Fibroblast of pulmonary artery (primary cell): ENCODE results near the gene CHN1.

Experiments
- DNase-seq: peaks from one replicate; pipeline ENCODE4 v3.0.0-alpha.2; 2010; ENCODE audit warnings: low read depth
- H3K4me3 ChIP-seq: replicated peaks from 2 replicates; pipeline ENCODE4 v1.5.1; 2011; ENCODE audit warnings: low read depth, mild to moderate bottlenecking, control low read depth, low read length, moderate library complexity
- TF ChIP-seq, protein P1 (sequence below): IDR thresholded peaks from 2 replicates; pipeline ENCODE4 v1.5.1; 2011; ENCODE audit warnings: mild to moderate bottlenecking, control low read depth, low read length, inconsistent platforms; ENCODE audit errors: missing control alignments

Gene CHN1

DNA sequence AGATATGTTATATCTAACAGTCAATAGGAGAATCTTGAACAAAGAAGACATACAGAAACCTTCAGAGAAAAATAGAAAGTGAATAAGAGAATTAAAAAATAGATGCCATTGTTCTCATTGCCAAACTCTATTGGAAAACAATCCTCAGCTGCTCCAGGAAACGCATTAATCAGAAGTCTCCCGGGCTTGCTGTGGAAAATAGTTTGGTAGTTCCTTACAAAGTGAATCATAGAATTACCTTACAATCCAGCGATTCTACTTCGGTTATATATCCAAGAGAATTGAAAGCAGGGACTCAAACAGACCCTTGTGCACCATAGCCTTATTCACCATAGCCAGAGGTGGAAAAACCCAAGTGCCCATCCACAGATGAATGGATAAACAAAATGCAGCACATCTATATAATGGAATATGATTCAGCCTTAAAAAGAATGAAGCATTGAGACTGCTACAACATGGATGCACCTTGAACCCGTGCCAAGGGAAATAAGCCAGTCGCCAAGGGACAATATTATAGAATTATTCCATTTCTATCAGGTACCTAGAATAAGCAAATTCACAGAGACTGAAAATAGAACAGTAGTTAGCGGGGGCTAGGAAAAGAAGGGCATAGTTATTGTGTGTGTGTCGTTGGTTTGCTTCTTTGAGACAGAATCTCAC is 219.0 kb downstream of the CHN1 start:
- no peak overlapping the region for H3K4me3 ChIP-seq
- TF ChIP-seq, protein P1, sequence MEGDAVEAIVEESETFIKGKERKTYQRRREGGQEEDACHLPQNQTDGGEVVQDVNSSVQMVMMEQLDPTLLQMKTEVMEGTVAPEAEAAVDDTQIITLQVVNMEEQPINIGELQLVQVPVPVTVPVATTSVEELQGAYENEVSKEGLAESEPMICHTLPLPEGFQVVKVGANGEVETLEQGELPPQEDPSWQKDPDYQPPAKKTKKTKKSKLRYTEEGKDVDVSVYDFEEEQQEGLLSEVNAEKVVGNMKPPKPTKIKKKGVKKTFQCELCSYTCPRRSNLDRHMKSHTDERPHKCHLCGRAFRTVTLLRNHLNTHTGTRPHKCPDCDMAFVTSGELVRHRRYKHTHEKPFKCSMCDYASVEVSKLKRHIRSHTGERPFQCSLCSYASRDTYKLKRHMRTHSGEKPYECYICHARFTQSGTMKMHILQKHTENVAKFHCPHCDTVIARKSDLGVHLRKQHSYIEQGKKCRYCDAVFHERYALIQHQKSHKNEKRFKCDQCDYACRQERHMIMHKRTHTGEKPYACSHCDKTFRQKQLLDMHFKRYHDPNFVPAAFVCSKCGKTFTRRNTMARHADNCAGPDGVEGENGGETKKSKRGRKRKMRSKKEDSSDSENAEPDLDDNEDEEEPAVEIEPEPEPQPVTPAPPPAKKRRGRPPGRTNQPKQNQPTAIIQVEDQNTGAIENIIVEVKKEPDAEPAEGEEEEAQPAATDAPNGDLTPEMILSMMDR = no peak
- peak; percentile 52 for DNase-seq

GRCh38 chr2:174785481-174785880 is 219.7 kb downstream of the CHN1 start:
- no peak for DNase-seq
- H3K4me3 ChIP-seq = no peak overlapping the region
- TF ChIP-seq, protein P1 = no peak

DNA sequence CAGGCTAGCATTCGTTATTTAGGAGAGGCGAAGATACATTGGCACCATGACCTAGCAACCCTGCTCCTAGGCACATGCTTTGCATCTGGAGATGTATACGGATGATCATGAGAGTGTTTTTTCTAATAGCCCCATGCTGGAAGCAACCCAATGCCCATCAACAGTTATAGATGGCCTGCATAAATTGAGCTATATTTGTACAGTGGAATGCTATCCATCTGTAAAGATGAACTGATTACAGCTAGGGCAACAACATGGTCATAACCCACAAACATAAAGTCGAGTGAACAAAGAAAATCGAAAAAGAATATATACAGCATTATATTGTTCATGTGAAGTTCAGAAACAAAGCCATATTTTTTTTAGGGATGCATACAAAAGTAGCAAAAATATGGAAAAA is 220.3 kb downstream of the CHN1 start:
- DNase-seq = no peak
- H3K4me3 ChIP-seq = no peak overlapping the region
- TF ChIP-seq, protein P1 = no peak

DNA sequence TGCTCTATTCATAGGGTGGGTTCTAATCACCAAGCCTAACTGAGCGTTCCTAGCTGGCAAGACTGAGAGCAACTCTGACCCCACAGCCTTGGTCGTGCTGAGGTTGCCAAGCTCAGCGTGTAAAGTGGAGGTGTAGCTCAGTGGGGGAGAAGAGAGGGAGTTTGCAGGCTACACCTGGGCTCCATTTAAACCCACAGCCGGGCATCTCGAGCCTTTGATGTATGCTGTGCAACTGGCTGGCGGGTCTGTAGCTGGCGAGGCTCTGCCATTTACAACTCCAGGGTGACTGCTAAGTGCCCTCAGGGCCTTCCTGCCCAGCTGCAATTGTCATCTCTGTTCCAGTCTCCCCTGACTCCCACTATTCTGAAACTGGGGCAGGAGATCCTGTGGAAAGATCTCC is 220.9 kb downstream of the CHN1 start:
- no peak for DNase-seq
- TF ChIP-seq, protein P1 = no peak

GRCh38 chr2:174781996-174782395 is 223.2 kb downstream of the CHN1 start:
- no peak for DNase-seq
- no peak overlapping the region for H3K4me3 ChIP-seq
- TF ChIP-seq, protein P1 = no peak

More for the DNA sequence above, 220.9 kb downstream of the CHN1 start:
- H3K4me3 ChIP-seq = no peak overlapping the region

GRCh38 chr2:174781298-174781697 is 223.9 kb downstream of the CHN1 start:
- TF ChIP-seq, protein P1 = no peak
- H3K4me3 ChIP-seq = no peak overlapping the region
- DNase-seq = no peak

GRCh38 chr2:174780856-174781255 is 224.3 kb downstream of the CHN1 start:
- H3K4me3 ChIP-seq = no peak overlapping the region
- TF ChIP-seq, protein P1 = no peak
- no peak for DNase-seq
